Activated T-cell treated with anti-CD3 and anti-CD28 coated beads, Interleukin-2, amount 50 U/mL, for 1 hour (primary cell): ENCODE measurements around the gene TBC1D22B.
"Not testable (repeated sequence)": the region's sequence is repeated elsewhere in the genome, so short reads cannot be mapped to it uniquely, and the experiment has no call there.

Experiments
- DNase-seq: peaks from one replicate; pipeline ENCODE4 v3.0.0-alpha.2; 2020

Gene TBC1D22B

GRCh38 chr6:37330345-37330744 is 72.8 kb downstream of the TBC1D22B start:
- DNase-seq, result not testable (repeated sequence)

GRCh38 chr6:37331047-37331446 is 73.5 kb downstream of the TBC1D22B start:
- no peak for DNase-seq

- DNase-seq, result no peak
These were observed 75.3 kb downstream of the TBC1D22B start for GRCh38 chr6:37332894-37333293.

GRCh38 chr6:37334047-37334446 is 76.5 kb downstream of the TBC1D22B start:
- DNase-seq, result no peak

GRCh38 chr6:37338317-37338716 is 80.7 kb downstream of the TBC1D22B start:
- not testable (repeated sequence) for DNase-seq

- no peak for DNase-seq
These were observed 81.2 kb downstream of the TBC1D22B start for GRCh38 chr6:37338745-37339255.

- DNase-seq, result no peak
These were observed 82.4 kb downstream of the TBC1D22B start for GRCh38 chr6:37339741-37340638.

GRCh38 chr6:37340639-37340943 is 83.0 kb downstream of the TBC1D22B start:
- DNase-seq, result no peak

GRCh38 chr6:37343248-37343647 is 85.7 kb downstream of the TBC1D22B start:
- DNase-seq, result no peak

- no peak for DNase-seq
These were observed 86.7 kb downstream of the TBC1D22B start for GRCh38 chr6:37344308-37344707.

GRCh38 chr6:37345804-37346203 is 88.2 kb downstream of the TBC1D22B start:
- DNase-seq, result not testable (repeated sequence)

GRCh38 chr6:37347177-37347576 is 89.6 kb downstream of the TBC1D22B start:
- no peak for DNase-seq

GRCh38 chr6:37347670-37348111 is 90.1 kb downstream of the TBC1D22B start:
- no peak for DNase-seq

GRCh38 chr6:37351027-37351426 is 93.5 kb downstream of the TBC1D22B start:
- no peak for DNase-seq

- no peak for DNase-seq
These were observed 94.8 kb downstream of the TBC1D22B start for GRCh38 chr6:37352384-37352783.

GRCh38 chr6:37353761-37354525 is 96.4 kb downstream of the TBC1D22B start, which contains the start of gene RNF8:
Gene RNF8 (plus strand): TSS chr6:37353983. CDS start chr6:37354165, 182 bp downstream.
- DNase-seq, result peak; percentile 87

- DNase-seq, result peak; percentile 24
These were observed 97.2 kb downstream of the TBC1D22B start for GRCh38 chr6:37354526-37355384.

- no peak for DNase-seq
These were observed 99.7 kb downstream of the TBC1D22B start for GRCh38 chr6:37357288-37357687.

- DNase-seq, result no peak
These were observed 100.3 kb downstream of the TBC1D22B start for GRCh38 chr6:37357860-37358259.

- DNase-seq, result no peak
These were observed 101.5 kb downstream of the TBC1D22B start for GRCh38 chr6:37359039-37359438.

- DNase-seq, result no peak
These were observed 104.7 kb downstream of the TBC1D22B start for GRCh38 chr6:37362101-37362828.

- no peak for DNase-seq
These were observed 108.2 kb downstream of the TBC1D22B start for GRCh38 chr6:37365791-37366190.
